ENCODE results near the gene PCDHGA4. TPM values are rescaled to one million over a fixed set of nuclear protein-coding genes. Genes with fewer than 3 reads are reported as not detected.
A peak's percentile ranks its signal among the peaks of the same experiment; 100 is the strongest.

The PCDHGA4 gene
- total and polyA plus RNA-seq, 4 donors: 0.15 to 0.92 (median 0.22) TPM

- TF ChIP-seq MAX (IDR thresholded peaks at IDR 0.05): no peak
- TF ChIP-seq RAD21 (IDR thresholded peaks at IDR 0.05): peak in 1 of 2 donors; percentile 13
- no peak overlapping the region for H3K27ac ChIP-seq (ENCODE audit: low read depth in 1 of 2, low read length in 2 of 2)
- 20% methylated on average over 27 of the region's 27 CpGs for WGBS
- H3K36me3 ChIP-seq (ENCODE audit: control insufficient read depth in 4 of 4, insufficient read depth in 3 of 4, low read depth in 1 of 4, low read length in 3 of 4): peaks cover 0 to 2% (median 0%) of the 10 kb centered on the region in 4 donors
- DNase-seq (ENCODE audit: low spot score): no peak
- peaks cover 0 to 1% (median 0%) of the 10 kb centered on the region in 4 donors for H3K4me1 ChIP-seq (ENCODE audit: control insufficient read depth in 4 of 4, insufficient read depth in 4 of 4, low read length in 3 of 4)
- no peak overlapping the region for H3K9ac ChIP-seq (ENCODE audit: low read depth in 1 of 2, low read length in 2 of 2)
- H3K9me3 ChIP-seq (ENCODE audit: control insufficient read depth in 4 of 4, low read length in 3 of 4): peaks cover 14 to 66% (median 37%) of the 10 kb centered on the region in 4 donors
- H3K4me3 ChIP-seq (ENCODE audit: low read depth in 1 of 3, low read length in 3 of 3): peak overlapping the region in 1 of 3 donors; percentile 30
- H3K27me3 ChIP-seq (ENCODE audit: control insufficient read depth in 4 of 4, insufficient read depth in 4 of 4, low read length in 3 of 4): peaks cover 0 to 6% (median 0%) of the 10 kb centered on the region in 4 donors
Measured at GRCh38 chr5:141326088-141326854, 28.6 kb upstream of the PCDHGA4 start.

GRCh38 chr5:141328231-141328630, 26.6 kb upstream of the PCDHGA4 start:
- peak overlapping the region in 2 of 3 donors; percentile 14 to 33 for H3K4me3 ChIP-seq (ENCODE audit: low read depth in 1 of 3, low read length in 3 of 3)
- WGBS: 72% methylated on average over 8 of the region's 8 CpGs

GRCh38 chr5:141330299-141331080, 24.3 kb upstream of the PCDHGA4 start, which contains the start of gene PCDHGA1:
TSS of gene PCDHGA1 (plus strand) at chr5:141330514.
- peaks cover 0 to 9% (median 5%) of the 10 kb centered on the region in 4 donors for H3K27me3 ChIP-seq (ENCODE audit: control insufficient read depth in 4 of 4, insufficient read depth in 4 of 4, low read length in 3 of 4)
- WGBS: 22% methylated on average over 21 of the region's 21 CpGs
- H3K27ac ChIP-seq (ENCODE audit: low read depth in 1 of 2, low read length in 2 of 2): no peak within 1 kb of the TSS
- peak within 1 kb of the TSS in 2 of 3 donors; percentile 28 to 52 for H3K4me3 ChIP-seq (ENCODE audit: low read depth in 1 of 3, low read length in 3 of 3)
- H3K9ac ChIP-seq (ENCODE audit: low read depth in 1 of 2, low read length in 2 of 2): no peak within 1 kb of the TSS
- H3K36me3 ChIP-seq (ENCODE audit: control insufficient read depth in 4 of 4, insufficient read depth in 3 of 4, low read depth in 1 of 4, low read length in 3 of 4): no peaks in the 10 kb centered on the region
- no peaks in the 10 kb centered on the region for H3K4me1 ChIP-seq (ENCODE audit: control insufficient read depth in 4 of 4, insufficient read depth in 4 of 4, low read length in 3 of 4)
- DNase-seq (ENCODE audit: low spot score): no peak
- peaks cover 29 to 83% (median 48%) of the 10 kb centered on the region in 4 donors for H3K9me3 ChIP-seq (ENCODE audit: control insufficient read depth in 4 of 4, low read length in 3 of 4)
- TF ChIP-seq REST (IDR thresholded peaks at IDR 0.05) (no peak), NR2F2 (IDR thresholded peaks at IDR 0.05) (no peak), RAD21 (IDR thresholded peaks at IDR 0.05) (no peak), YY1 (IDR thresholded peaks at IDR 0.05) (no peak), TAF1 (conservative IDR thresholded peaks at IDR 0.05) (no peak), FOXA1 (IDR thresholded peaks at IDR 0.05) (no peak), RXRA (IDR thresholded peaks at IDR 0.05) (no peak), JUND (IDR thresholded peaks at IDR 0.05) (no peak), GABPA (IDR thresholded peaks at IDR 0.05 in 1 of 2, conservative IDR thresholded peaks at IDR 0.05 in 1 of 2) (no peak), CTCF (IDR thresholded peaks at IDR 0.05; ENCODE audit: low read depth, low read length, missing input control) (no peak), ATF3 (IDR thresholded peaks at IDR 0.05) (no peak), FOXA2 (IDR thresholded peaks at IDR 0.05) (no peak)

More at GRCh38 chr5:141328231-141328630, 26.6 kb upstream of the PCDHGA4 start:
- no peak overlapping the region for H3K9ac ChIP-seq (ENCODE audit: low read depth in 1 of 2, low read length in 2 of 2)
- peaks cover 0 to 6% (median 2%) of the 10 kb centered on the region in 4 donors for H3K27me3 ChIP-seq (ENCODE audit: control insufficient read depth in 4 of 4, insufficient read depth in 4 of 4, low read length in 3 of 4)
- no peaks in the 10 kb centered on the region for H3K4me1 ChIP-seq (ENCODE audit: control insufficient read depth in 4 of 4, insufficient read depth in 4 of 4, low read length in 3 of 4)
- H3K36me3 ChIP-seq (ENCODE audit: control insufficient read depth in 4 of 4, insufficient read depth in 3 of 4, low read depth in 1 of 4, low read length in 3 of 4): peaks cover 0 to 2% (median 0%) of the 10 kb centered on the region in 4 donors
- no peak for DNase-seq (ENCODE audit: low spot score)
- no peak for TF ChIP-seq RAD21 (IDR thresholded peaks at IDR 0.05)
- no peak for TF ChIP-seq HNF4A (conservative IDR thresholded peaks at IDR 0.05)
- no peak for TF ChIP-seq ZBTB33 (IDR thresholded peaks at IDR 0.05)
- TF ChIP-seq TAF1 (conservative IDR thresholded peaks at IDR 0.05): no peak
- no peak for TF ChIP-seq NR2F2 (IDR thresholded peaks at IDR 0.05)
- no peak overlapping the region for H3K27ac ChIP-seq (ENCODE audit: low read depth in 1 of 2, low read length in 2 of 2)
- H3K9me3 ChIP-seq (ENCODE audit: control insufficient read depth in 4 of 4, low read length in 3 of 4): peaks cover 22 to 76% (median 45%) of the 10 kb centered on the region in 4 donors

All from liver (tissue), 9 donors.